NB4 (cell line): Measurements from ENCODE around the gene SH3GLB1.

Experiments used
- CTCF ChIP-seq: IDR thresholded peaks from one replicate; pipeline ENCODE4 v1.5.1; 2012; ENCODE audit warnings: low read depth, low read length
- MAX ChIP-seq: IDR thresholded peaks from 2 replicates; pipeline ENCODE4 v1.6.1; 2011; ENCODE audit warnings: low read depth, low read length
- MYC ChIP-seq: IDR thresholded peaks from 2 replicates; pipeline ENCODE4 v1.6.1; 2011; ENCODE audit warnings: low read depth, low read length
- POLR2A ChIP-seq: IDR thresholded peaks from 2 replicates; pipeline ENCODE4 v1.6.1; 2011; ENCODE audit warnings: mild to moderate bottlenecking; ENCODE audit not compliant: insufficient read length; ENCODE audit errors: extremely low read depth

GRCh38 chr1:86708920-86709319, 4.5 kb downstream of the SH3GLB1 start:
- no peak for TF ChIP-seq MYC
- no peak for TF ChIP-seq MAX
- TF ChIP-seq CTCF, result no peak
- no peak for TF ChIP-seq POLR2A
